Skeletal muscle tissue (tissue), 4 donors: ENCODE data around the gene WBP1L. TPM values are rescaled to one million over a fixed set of nuclear protein-coding genes. Genes with fewer than 3 reads are reported as not detected.
"Not testable (repeated sequence)": the region's sequence is repeated elsewhere in the genome, so short reads cannot be mapped to it uniquely, and the experiment has no call there.

ENCODE experiments used
- H3K27ac ChIP-seq: one replicate; pipeline ENCODE4 v1.7.0; 2013; ENCODE audit warnings: mild to moderate bottlenecking, low read depth, low read length, inconsistent platforms
- H3K27me3 ChIP-seq, 3 donors: one replicate each; pipeline ENCODE4 v1.7.0; 2013; ENCODE audit warnings: low read length in 3 of 3; ENCODE audit not compliant: control insufficient read depth in 3 of 3, insufficient read depth in 3 of 3
- H3K36me3 ChIP-seq, 3 donors: one replicate each; pipeline ENCODE4 v1.7.0; 2013; ENCODE audit warnings: low read length in 3 of 3; ENCODE audit not compliant: control insufficient read depth in 3 of 3, insufficient read depth in 3 of 3
- H3K4me1 ChIP-seq, 3 donors: one replicate each; pipeline ENCODE4 v1.7.0; 2013; ENCODE audit warnings: low read length in 3 of 3, mild to moderate bottlenecking in 3 of 3; ENCODE audit not compliant: control insufficient read depth in 3 of 3, insufficient read depth in 3 of 3
- H3K4me3 ChIP-seq, 3 donors: one replicate each; pipeline ENCODE4 v1.7.0; 2013; ENCODE audit warnings: low read length in 3 of 3
- H3K9ac ChIP-seq, 3 donors: one replicate each; pipeline ENCODE4 v1.7.0; 2013; ENCODE audit warnings: low read length in 3 of 3, mild to moderate bottlenecking in 3 of 3, moderate library complexity in 2 of 3, low read depth in 1 of 3
- H3K9me3 ChIP-seq, 3 donors: one replicate each; pipeline ENCODE4 v1.7.0; 2013; ENCODE audit warnings: low read length in 3 of 3; ENCODE audit not compliant: control insufficient read depth in 3 of 3
- total RNA-seq: library from RNA; depleted of rRNA; stranded (reverse); fragments of >200 nt; gene quantifications from one replicate; pipeline ENCODE4 v1.2.3, GENCODE V29; 2014
- donor health status: Osteomylitis.

The WBP1L gene
- total RNA-seq, 1 donor from 2014 or later: 24.0 TPM

DNA sequence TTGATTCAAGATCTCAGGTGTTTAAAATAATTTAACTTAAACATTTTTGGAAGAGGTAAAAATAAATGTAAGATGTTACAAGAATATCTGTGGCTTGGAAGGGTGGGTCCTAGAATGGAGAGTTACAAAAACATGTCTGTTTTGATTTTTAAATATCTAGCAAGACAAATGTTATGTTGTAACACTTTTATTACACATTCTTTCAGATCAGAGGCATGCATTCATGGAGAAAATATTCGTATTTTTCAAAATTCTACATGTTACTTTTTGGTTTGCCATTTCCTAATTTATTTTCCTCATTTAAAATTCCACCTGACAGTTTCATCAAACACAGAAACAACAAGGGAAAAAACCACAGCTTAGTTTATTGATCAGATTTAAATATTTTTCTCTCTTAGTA, 10.0 kb downstream of the WBP1L start:
- peak overlapping the region; percentile 91 for H3K27ac ChIP-seq
- H3K4me3 ChIP-seq: no peak overlapping the region
- no peak overlapping the region for H3K9ac ChIP-seq
- no peaks in the 10 kb centered on the region for H3K9me3 ChIP-seq
- no peaks in the 10 kb centered on the region for H3K27me3 ChIP-seq
- peaks cover 18 to 21% (median 20%) of the 10 kb centered on the region in 3 donors for H3K4me1 ChIP-seq
- H3K36me3 ChIP-seq: no peaks in the 10 kb centered on the region

DNA sequence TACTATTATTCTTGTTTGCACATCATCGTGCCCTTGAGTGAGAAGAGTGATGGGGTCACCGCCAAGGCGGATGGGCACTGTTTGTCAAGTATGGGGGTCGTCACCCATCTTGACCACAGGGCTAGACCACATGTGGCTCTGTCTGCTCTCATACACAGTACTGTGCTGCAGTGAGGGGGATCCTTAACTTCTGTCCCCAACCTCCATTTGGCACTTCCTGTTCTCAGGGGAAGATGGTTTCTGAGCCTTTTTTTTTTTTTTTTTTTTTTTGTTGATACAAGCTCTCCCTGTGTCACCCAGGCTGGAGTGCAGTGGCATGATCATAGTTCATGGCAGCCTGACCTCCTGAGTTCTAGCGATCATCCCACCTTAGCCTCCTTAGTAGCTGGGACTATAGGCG, 13.6 kb downstream of the WBP1L start:
- Histone ChIP-seq H3K27me3 (no peaks in the 10 kb centered on the region), H3K4me3 (no peak overlapping the region), H3K9ac (no peak overlapping the region), H3K4me1 (peaks cover 14 to 15% (median 14%) of the 10 kb centered on the region in 3 donors), H3K9me3 (no peaks in the 10 kb centered on the region), H3K27ac (no peak overlapping the region), H3K36me3 (no peaks in the 10 kb centered on the region)

DNA sequence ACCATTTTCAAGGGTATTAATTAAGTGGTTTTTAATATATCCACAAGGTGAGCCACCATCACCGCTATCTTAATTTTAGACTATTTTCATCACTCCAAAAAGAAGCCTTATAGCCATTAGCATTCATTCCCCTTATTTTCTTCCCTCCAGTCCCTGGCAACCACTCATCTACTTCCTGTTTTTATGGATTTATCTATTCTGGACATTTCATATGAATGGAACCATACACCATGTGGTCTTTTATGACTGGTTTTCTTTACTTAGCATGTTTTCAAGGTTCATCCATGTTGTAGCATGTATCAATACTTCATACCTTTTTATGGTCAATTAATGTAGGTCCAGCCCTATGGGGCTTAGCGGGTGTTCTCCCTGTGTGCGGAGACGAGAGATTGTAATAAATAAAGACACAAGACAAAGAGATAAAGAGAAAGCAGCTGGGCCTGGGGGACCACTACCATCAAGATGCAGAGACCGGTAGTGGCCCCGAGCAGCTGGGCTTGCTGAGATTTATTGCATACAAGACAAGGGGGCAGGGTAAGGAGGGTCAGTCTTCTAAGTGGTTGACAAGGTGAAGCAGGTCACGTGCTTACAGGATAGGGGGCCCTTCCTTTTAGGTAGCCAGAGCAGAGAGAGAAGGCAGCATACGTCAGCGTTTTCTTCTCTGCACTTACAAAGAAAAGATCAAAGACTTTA, 14.6 kb downstream of the WBP1L start:
- Histone ChIP-seq H3K9me3 (no peaks in the 10 kb centered on the region), H3K4me3 (no peak overlapping the region)

DNA sequence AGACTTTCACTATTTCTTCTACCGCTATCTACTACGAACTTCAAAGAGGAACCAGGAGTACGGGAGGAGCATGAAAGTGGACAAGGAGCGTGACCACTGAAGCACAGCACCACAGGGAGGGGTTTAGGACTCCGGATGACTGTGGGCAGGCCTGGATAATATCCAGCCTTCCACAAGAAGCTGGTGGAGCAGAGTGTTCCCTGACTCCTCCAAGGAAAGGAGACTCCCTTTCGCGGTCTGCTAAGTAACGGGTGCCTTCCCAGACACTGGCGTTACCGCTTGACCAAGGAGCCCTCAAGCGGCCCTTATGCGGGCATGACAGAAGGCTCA, 15.2 kb downstream of the WBP1L start:
- H3K9ac ChIP-seq, H3K4me3 ChIP-seq: not testable (repeated sequence)

More for the DNA sequence above, 14.6 kb downstream of the WBP1L start:
- Histone ChIP-seq H3K36me3 (no peaks in the 10 kb centered on the region), H3K4me1 (peaks cover 3 to 7% (median 5%) of the 10 kb centered on the region in 3 donors), H3K27ac (no peak overlapping the region), H3K27me3 (no peaks in the 10 kb centered on the region), H3K9ac (no peak overlapping the region)

DNA sequence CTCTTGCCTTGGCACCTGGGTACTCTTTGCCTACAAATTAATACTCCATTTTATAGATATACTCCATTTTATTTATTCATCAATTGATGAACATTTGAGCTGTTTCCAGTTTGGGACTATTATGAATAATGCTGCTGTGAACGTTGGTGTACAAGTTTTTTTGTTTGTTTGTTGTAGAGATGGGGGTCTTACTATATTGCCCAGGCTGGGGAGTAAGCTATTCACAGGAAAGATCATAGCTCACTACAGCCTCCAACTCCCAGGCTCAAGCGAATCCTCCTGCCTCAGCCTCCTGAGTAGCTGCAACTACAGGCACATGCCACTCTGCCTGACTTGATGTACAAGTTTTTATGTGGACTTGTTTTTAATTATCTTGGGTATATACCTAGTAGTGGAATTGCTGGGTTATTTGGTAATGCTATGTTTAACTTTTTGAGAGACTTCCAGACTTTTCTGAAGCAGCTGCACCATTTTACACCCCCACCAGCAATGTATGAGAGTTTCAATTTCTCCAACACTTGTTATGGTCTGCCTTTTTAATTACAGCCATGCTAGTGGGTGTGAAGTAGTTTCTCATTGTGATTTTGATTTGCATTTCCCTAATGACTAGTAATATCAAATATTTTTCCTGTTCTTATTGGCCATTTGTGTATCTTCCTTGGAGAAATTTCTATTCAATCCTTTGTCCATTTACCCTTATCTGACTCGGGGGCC, 15.9 kb downstream of the WBP1L start:
- H3K36me3 ChIP-seq: peaks cover 0 to 4% (median 0%) of the 10 kb centered on the region in 3 donors
- H3K4me3 ChIP-seq: no peak overlapping the region
- H3K27me3 ChIP-seq: no peaks in the 10 kb centered on the region
- H3K9ac ChIP-seq: no peak overlapping the region
- H3K27ac ChIP-seq: no peak overlapping the region
- peaks cover 5 to 10% (median 9%) of the 10 kb centered on the region in 3 donors for H3K4me1 ChIP-seq
- H3K9me3 ChIP-seq: no peaks in the 10 kb centered on the region

More for the DNA sequence above, 15.2 kb downstream of the WBP1L start:
- not testable (repeated sequence) for H3K9me3 ChIP-seq, H3K27ac ChIP-seq, H3K27me3 ChIP-seq, H3K36me3 ChIP-seq, H3K4me1 ChIP-seq

DNA sequence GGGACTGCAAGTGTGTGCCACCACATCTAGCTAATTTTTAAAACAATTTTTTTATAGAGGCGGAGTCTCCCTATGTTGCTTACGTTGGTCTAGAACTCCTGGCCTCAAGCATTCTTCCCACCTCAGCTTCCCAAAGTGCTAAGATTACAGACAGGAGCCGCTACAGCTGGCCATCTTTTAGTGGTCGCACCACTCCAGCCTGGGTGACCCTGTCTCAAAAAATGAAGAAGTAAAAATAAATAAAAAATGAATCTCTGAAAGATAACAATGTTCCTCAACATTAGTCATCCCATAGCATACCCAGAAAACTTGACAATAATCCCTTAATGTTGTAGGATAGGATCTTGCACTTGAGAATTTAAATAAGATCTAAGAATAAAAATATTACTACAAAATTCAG, 18.2 kb downstream of the WBP1L start:
- no peak overlapping the region for H3K4me3 ChIP-seq
- no peak overlapping the region for H3K27ac ChIP-seq
- no peaks in the 10 kb centered on the region for H3K9me3 ChIP-seq
- H3K9ac ChIP-seq: no peak overlapping the region
- H3K27me3 ChIP-seq: no peaks in the 10 kb centered on the region
- H3K36me3 ChIP-seq: peaks cover 0 to 4% (median 3%) of the 10 kb centered on the region in 3 donors
- peaks cover 15 to 20% (median 20%) of the 10 kb centered on the region in 3 donors for H3K4me1 ChIP-seq

DNA sequence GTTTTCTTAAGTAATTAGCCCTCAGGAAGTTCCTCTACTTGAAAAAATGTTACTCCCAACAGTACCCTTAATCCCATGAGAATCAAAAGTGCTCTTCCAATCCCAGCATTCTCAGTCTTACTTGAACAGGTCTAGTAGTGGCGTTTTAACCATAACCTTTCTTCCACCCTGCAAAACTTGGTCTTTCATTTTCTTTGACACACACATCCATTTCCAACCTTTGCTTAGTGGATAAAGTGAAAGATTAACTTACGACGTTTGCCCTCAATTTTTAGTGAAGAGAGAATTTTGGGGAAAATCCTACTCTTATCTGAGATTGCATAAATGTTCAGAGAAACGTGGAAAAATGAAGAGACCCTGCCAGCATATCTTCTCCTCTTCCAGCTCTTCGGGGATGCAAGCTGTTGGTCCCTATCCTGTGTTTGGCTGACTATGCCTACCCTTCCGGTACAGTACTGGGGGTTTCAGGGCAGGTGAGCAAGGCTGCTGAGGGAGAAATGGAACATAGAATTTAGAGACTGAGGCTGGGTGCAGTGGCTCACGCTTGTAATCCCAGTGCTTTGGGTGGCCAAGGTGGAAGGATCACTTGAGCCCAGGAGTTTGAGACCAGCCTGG, 18.8 kb downstream of the WBP1L start:
- peaks cover 0 to 4% (median 3%) of the 10 kb centered on the region in 3 donors for H3K36me3 ChIP-seq
- no peaks in the 10 kb centered on the region for H3K27me3 ChIP-seq
- H3K9me3 ChIP-seq: no peaks in the 10 kb centered on the region
- peak overlapping the region; percentile 47 for H3K27ac ChIP-seq
- H3K4me1 ChIP-seq: peaks cover 15 to 22% (median 21%) of the 10 kb centered on the region in 3 donors
- H3K4me3 ChIP-seq: no peak overlapping the region
- H3K9ac ChIP-seq: no peak overlapping the region

DNA sequence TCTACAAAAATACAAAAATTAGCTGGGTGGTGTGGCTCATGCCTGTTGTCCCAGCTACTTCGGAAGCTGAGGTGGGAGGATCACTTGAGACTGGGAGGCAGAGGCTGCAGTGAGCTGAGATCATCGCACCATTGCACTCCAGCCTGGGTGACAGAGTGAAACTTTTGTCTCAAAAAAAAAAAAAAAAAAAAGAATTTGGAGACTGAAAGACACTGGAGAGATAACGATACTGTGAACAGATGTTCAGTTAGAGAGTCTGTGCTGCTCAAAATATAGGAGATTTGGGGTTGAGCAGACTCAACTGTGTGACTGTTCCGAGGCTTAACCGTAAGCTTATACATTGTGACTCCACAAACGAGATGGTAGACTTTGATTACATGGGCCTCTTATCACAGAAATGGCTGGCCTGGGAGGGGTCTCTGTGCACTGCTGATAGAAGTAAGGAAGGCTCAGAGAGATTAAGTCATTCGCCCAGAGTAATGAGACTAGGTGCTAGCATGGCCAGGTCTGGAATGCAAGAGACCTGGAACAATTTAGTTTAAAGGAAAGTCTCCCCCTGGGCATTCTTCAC, 19.4 kb downstream of the WBP1L start:
- Histone ChIP-seq H3K9me3 (no peaks in the 10 kb centered on the region), H3K27ac (peak overlapping the region; percentile 47), H3K27me3 (no peaks in the 10 kb centered on the region), H3K36me3 (peaks cover 0 to 4% (median 3%) of the 10 kb centered on the region in 3 donors), H3K9ac (no peak overlapping the region), H3K4me3 (no peak overlapping the region), H3K4me1 (peaks cover 15 to 25% (median 21%) of the 10 kb centered on the region in 3 donors)

DNA sequence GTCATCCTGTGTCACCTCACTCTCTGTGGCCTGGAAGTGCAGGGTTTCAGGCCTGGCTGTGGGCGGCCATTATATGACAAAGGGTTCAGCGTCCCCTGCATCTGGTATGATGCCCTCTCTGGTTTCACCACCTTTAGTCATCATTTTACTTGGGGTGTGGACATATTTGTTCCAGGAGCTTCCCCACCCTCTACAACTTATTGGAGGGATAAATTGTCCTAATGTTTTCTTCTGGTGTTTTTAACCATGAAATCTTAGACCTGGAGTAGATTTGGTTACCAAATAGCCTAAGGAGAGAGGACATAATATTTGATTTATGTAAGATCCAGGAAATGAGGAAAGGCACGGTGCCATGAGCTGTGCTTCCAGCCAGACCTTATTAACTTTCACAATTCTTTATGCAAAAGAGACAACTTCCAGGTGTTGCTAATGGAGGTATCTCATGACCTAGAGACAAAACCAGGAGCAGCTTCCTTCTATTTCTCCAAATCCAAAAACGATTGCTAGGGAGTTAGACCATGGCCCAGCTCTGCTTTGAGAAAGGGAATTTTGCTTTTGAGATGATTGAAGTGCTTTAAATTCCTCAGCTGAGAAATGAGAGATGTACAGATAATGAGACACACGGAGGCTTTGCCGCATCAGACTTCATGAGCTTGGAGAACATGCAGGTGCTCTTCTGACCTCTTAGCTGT, 20.9 kb downstream of the WBP1L start:
- Histone ChIP-seq H3K9me3 (no peaks in the 10 kb centered on the region), H3K4me1 (peaks cover 15 to 28% (median 20%) of the 10 kb centered on the region in 3 donors), H3K36me3 (peaks cover 0 to 4% (median 3%) of the 10 kb centered on the region in 3 donors), H3K4me3 (no peak overlapping the region), H3K27ac (peak overlapping the region; percentile 36), H3K9ac (no peak overlapping the region), H3K27me3 (no peaks in the 10 kb centered on the region)
